Endothelial cell of umbilical vein (primary cell): Measurements from ENCODE around the gene ALOX12.

Experiments used
- CTCF ChIP-seq, 2 donors: IDR thresholded peaks; 1 replicate in 1 of 2; 2 replicates in 1 of 2; pipeline ENCODE4 v1.5.1; 2011; ENCODE audit warnings: low read length in 2 of 2, mild to moderate bottlenecking in 2 of 2, moderate library complexity in 2 of 2, control low read depth in 1 of 2, inconsistent platforms in 1 of 2, low read depth in 1 of 2; ENCODE audit not compliant: insufficient read depth in 1 of 2; ENCODE audit errors: extremely low read depth in 1 of 2
- EZH2 ChIP-seq: IDR thresholded peaks from 2 replicates; pipeline ENCODE4 v1.6.1; 2012; ENCODE audit warnings: borderline replicate concordance, low read depth, mild to moderate bottlenecking, moderate library complexity, low read length, inconsistent platforms; ENCODE audit not compliant: severe bottlenecking

DNA sequence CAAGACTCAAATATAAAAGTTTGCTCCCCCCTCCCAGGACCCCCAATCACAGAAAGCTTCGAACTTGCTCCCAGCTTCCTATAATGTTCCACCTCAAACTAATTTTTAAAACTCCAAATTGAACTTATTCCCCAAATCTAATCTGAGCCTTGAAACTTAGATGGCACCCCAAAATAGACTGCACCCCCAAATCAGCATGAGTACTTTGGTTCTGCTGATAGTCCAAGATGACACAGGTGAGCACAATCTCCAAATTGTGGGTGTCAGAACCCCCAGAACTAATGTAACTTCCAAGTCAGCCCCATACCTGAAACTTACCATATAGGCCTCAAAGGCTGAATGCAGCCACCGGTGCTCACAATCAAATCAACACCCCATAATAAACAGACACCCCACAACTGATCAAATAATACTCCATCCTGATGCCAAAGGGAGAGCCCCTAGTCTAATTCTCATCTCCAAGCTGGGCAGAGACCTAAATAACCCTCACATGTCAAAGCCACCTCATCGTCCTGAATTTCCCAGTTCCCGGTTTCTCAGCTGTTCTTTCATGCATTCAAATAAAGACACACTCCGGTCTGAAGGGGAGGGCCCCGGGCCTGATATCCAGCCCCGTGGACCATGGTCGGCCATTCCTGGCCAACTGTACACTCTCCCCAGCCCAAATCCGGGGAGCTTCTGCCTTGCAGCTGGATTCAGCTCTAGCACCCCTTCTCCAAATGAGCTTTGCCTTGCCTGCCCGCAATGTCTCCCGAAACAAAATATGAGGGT lies 25.2 kb downstream of the ALOX12 start:
- no peak for TF ChIP-seq EZH2
- TF ChIP-seq CTCF (IDR thresholded peaks at IDR 0.05; ENCODE audit: extremely low read depth in 1 of 2, insufficient read depth in 1 of 2, low read depth in 1 of 2, low read length in 2 of 2), result no peak
